Measurements from ENCODE around the gene VGLL4.
"Not testable (repeated sequence)": the region's sequence is repeated elsewhere in the genome, so short reads cannot be mapped to it uniquely, and the experiment has no call there.

VGLL4 gene

GRCh38 chr3:11526121-11526520 lies 117.6 kb downstream of the VGLL4 start:
- DNase-seq: not testable (repeated sequence)

DNA sequence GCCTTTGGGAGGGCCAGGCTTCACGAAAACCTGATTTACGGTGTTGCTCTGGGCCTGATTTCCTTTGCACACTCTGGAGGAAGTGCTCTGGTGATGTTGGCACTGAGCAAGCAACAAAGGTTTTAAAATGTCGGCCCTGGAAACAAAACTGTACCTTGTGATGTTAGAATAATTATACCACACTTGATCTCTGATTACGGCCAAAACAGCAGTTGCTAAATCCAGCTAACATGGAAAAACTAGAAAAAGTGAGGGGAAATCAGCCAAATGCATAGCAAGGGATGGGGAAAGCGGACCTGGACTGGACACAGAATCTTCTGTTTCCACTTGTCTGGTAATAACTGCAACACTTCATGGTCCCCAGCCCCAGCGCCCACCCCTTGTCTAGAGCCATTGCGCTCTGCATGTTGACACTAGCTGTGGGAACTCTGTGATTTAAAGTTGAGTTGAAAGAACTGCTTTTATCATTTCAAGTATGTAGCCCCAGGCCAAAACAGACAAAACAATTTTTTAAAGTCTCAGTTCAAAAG lies 120.1 kb downstream of the VGLL4 start:
- no peak for DNase-seq

DNA sequence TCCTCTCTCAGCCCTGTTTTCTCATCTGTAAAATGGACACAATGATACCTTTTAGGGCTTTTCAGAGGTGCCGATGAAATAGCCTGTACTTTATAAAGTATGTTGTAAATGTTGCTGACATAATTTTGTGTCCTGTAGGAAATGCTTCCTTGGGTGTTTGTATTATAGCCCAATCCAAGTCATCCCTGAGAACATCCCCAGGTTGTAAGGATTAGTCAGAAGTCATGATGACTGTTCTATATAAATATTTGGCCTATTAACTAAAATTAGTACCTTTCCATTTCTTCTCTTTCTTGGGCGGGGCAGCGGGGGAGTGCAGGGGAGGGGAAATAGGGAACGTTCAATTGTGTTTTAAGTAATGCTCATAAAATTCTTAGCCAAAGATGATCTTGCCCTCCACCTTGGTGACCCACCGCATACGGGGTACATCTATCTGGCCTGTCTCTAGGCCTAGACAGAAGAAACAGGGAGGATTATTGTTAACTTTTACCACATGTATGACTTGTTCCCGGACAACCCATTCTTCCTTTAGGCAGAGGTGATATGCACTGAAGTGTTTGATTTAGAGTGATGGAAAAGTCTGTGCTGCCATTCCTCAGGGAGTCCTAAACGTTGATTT lies 120.7 kb downstream of the VGLL4 start:
- DNase-seq: no peak

- no peak for DNase-seq
Measured at GRCh38 chr3:11522398-11522715, 121.4 kb downstream of the VGLL4 start.

DNA sequence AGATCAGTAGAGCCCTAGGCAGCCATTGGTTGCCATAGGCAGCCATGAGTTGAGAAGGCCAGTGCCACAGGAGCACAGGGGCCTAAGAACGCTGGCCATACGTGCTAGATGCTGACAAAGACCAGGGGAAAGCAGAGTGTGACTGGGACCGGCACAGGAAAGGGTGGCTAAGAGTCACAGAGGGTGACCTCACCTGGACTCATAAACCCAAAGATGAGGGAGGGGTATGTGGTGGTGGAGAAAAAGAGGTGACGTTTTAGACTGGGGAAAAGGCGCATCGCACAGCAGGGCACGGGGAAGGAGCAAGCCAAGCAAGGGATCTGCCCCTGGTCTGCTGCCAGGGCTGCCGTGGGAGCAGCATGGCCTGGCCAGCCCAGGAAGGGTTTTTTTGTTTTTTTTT lies 122.5 kb downstream of the VGLL4 start:
- DNase-seq: no peak

GRCh38 chr3:11517601-11518000 lies 126.1 kb downstream of the VGLL4 start:
- DNase-seq: no peak

- DNase-seq: no peak
Measured at GRCh38 chr3:11514191-11514821, 129.4 kb downstream of the VGLL4 start.

DNA sequence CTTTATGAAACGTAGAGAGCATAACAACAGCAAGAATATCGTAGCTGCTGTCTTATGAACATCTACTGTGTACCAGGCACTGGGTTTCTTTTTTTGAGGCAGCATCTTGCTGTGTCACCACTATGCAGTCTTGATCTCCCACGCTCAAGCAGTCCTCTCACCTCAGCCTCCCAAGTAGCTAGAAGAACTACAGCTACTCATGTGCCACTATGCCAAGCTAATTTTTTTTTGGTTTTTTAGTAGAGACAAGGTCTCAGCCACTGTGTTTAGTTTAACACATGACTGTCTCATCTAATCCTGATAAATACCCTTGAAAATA lies 129.9 kb downstream of the VGLL4 start:
- no peak for DNase-seq

DNA sequence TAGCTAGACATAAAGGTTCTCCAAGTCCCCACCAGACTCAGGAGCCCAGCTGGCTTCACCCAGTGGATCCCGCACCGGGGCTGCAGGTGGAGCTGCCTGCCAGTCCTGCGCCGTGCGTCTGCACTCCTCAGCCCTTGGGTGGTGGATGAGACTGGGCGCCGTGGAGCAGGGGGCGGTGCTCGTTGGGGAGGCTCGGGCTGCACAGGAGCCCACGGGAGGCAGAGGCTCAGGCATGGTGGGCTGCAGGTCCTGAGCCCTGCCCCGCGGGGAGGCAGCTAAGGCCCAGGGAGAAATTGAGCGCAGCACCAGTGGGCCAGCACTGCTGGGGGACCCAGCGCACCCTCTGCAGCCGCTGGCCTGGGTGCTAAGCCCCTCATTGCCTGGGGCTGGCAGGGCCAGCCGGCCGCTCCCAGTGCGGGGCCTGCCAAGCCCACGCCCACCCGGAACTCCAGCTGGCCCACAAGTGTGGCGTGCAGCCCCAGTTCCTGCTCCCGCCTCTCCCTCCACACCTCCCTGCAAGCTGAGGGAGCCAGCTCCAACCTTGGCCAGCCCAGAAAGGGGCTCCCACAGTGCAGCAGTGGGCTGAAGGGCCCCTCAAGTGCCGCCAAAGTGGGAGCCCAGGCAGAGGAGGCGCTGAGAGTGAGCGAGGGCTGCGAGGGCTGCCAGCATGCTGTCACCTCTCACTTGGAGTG lies 130.4 kb downstream of the VGLL4 start:
- not testable (repeated sequence) for DNase-seq

- not testable (repeated sequence) for DNase-seq
Measured at GRCh38 chr3:11511606-11512005, 132.1 kb downstream of the VGLL4 start.

- no peak for DNase-seq
Measured at GRCh38 chr3:11510356-11510755, 133.4 kb downstream of the VGLL4 start.

GRCh38 chr3:11510001-11510340 lies 133.7 kb downstream of the VGLL4 start:
- DNase-seq: no peak

DNA sequence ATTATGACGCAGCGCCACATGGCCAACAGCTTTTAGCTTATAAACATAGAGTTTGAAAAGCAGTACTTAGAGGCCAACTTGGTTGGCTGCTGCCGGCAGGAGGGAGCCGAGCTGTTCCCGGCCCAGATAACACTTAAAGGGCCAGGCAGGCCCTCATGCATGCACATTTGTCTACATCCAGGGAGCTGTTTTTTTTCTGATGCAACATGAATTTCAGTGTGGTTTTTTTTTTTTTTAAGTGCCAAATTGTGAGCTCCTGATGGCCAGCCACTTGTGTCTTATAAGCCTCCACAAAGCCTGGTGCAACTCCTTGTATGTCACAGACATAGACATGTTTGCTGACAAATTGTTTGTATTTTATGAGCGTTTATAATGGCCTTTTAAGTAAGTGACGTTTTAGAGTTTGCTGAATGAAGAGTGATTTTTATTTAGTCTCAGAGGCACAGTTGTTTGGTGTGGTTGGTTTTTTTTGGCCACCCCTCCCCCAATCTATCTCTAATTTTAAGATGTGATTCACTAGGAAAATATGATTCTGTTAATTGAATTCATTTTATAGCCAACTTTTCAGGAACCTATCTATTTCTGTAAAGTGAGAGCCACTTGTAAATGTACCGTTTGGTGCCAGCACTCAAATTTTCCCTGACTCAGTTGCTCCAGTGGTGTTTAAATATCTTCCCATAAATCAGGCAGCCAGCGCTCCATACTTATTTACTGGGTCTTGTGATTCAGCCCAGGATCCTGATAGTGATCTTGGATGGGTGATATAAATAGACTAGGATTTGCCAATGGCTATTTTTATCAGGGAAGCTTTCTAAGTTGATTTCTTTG lies 134.3 kb downstream of the VGLL4 start:
- no peak for DNase-seq

GRCh38 chr3:11508346-11509172 lies 135.2 kb downstream of the VGLL4 start:
- DNase-seq: no peak

- no peak for DNase-seq
Measured at GRCh38 chr3:11507719-11508118, 136.0 kb downstream of the VGLL4 start.
